ENCODE data around the gene COL4A3.

DNA sequence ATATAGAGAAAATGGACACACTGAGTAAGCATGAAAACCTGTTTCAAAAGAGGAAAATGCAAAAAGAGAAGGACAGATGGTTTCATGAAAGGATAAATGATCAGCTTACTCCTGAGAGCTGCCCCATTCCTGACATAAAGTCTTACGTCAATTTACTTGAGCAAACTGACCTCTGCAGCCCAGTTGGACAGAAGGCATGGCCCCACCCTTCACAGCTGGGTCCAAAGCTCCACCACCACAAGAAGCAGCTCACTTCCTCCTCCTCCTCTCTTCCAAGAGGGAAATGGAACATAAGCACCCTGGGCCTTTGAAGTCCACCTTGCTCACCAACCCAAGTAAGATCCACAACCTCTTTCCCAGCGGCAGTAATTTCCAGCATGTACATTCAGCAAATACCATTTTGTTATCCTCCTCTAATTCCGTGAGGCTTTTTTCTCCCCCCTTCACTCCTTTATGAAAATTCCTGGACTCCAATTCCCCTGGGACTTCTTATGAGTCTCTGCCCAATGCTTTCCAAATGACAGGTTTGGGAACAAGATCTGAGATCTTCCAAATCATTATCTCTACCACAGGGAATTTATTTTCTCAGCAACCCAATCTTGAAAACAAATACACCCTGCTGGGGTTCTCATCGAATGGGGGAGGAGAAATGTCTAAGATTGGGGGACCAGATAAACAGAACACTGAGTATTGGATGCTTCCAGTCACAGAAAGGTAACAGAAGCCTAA, 10.5 kb upstream of the COL4A3 start:
- TF ChIP-seq PAX5 (IDR thresholded peaks at IDR 0.05; ENCODE audit: insufficient read depth, low read length, severe bottlenecking) (no peak), POLR2AphosphoS5 (IDR thresholded peaks at IDR 0.05; ENCODE audit: low read depth, low read length) (no peak), POLR2A (IDR thresholded peaks at IDR 0.05; ENCODE audit: low read depth, low read length) (no peak)

Measured in GM12891 (cell line).